Hepatocyte (in vitro differentiated cells): ENCODE data around the gene SETD1A.
A peak's percentile ranks its signal among the peaks of the same experiment; 100 is the strongest.

Source experiments
- EZH2 ChIP-seq: fragments of 200-600 bp; sonication (generic); IDR thresholded peaks from 2 replicates; pipeline ENCODE4 v1.6.1; 2016; ENCODE audit warnings: antibody characterized with exemption, mild to moderate bottlenecking, borderline replicate concordance
- TF ChIP-seq, protein P1 (sequence below): fragments of 200-600 bp; sonication (generic); IDR thresholded peaks from 2 replicates; pipeline ENCODE4 v1.5.1; 2016; ENCODE audit warnings: antibody characterized with exemption, mild to moderate bottlenecking; ENCODE audit not compliant: poor library complexity

DNA sequence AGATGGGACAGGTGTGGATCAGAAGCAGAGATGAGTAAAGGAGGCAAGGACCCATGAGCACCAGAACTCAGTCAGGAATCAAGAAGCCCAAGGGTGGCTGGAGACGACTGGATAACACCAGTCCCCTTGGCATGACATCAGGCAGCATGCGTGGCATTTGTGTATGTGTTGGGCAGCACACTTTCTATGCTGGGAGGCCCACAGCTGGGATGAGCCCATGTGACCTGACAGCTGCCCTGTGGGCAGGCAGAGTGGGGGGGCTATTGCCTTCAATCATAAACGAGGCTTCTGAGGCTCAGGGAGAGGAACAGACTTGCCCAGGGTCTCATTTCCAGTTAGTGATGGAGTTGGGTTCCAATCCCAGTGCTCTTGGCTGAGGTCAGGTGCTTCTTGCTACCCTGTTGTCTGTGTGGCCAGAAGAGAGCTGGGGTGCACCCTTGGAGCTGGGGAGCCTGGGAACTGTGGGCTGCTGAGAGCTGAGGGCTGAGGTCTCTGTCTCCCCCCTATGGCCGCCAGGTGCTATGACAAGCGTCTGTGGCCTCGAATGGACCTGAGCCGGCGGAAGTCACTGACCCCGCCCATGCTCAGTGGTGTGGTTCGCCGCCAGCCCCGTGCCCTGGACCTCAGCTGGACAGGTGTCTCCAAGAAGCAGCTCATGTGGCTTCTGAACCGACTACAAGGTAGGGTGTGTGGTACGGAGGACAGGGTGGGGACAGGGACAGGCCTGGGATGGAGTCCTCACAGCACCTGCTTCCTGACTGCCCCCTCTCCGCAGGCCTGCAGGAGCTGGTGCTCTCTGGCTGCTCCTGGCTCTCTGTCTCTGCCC, 15.7 kb upstream of the SETD1A start:
- TF ChIP-seq, protein P1, sequence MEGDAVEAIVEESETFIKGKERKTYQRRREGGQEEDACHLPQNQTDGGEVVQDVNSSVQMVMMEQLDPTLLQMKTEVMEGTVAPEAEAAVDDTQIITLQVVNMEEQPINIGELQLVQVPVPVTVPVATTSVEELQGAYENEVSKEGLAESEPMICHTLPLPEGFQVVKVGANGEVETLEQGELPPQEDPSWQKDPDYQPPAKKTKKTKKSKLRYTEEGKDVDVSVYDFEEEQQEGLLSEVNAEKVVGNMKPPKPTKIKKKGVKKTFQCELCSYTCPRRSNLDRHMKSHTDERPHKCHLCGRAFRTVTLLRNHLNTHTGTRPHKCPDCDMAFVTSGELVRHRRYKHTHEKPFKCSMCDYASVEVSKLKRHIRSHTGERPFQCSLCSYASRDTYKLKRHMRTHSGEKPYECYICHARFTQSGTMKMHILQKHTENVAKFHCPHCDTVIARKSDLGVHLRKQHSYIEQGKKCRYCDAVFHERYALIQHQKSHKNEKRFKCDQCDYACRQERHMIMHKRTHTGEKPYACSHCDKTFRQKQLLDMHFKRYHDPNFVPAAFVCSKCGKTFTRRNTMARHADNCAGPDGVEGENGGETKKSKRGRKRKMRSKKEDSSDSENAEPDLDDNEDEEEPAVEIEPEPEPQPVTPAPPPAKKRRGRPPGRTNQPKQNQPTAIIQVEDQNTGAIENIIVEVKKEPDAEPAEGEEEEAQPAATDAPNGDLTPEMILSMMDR: peak; percentile 82
- TF ChIP-seq EZH2: no peak
